Measurements from ENCODE around the gene GREM1.

GREM1 gene

GRCh38 chr15:32717426-32718226, at the start of gene GREM1:
TSS of gene GREM1 (plus strand) at chr15:32718004. CDS start at chr15:32730691, 12,687 bp downstream.
- DNase-seq (ENCODE audit: low read depth) = no peak

GRCh38 chr15:32668942-32669341, 48.9 kb upstream of the GREM1 start:
- no peak for DNase-seq (ENCODE audit: low read depth)

GRCh38 chr15:32669896-32670611, 47.8 kb upstream of the GREM1 start:
- no peak for DNase-seq (ENCODE audit: low read depth)

- no peak for DNase-seq (ENCODE audit: low read depth)
These were observed 47.2 kb upstream of the GREM1 start for GRCh38 chr15:32670623-32671022.

GRCh38 chr15:32671339-32672325, 46.2 kb upstream of the GREM1 start:
- DNase-seq (ENCODE audit: low read depth) = no peak

GRCh38 chr15:32674681-32675080, 43.1 kb upstream of the GREM1 start:
- no peak for DNase-seq (ENCODE audit: low read depth)

GRCh38 chr15:32675466-32675865, 42.3 kb upstream of the GREM1 start:
- DNase-seq (ENCODE audit: low read depth) = no peak

GRCh38 chr15:32676169-32676568, 41.6 kb upstream of the GREM1 start:
- DNase-seq (ENCODE audit: low read depth) = no peak

GRCh38 chr15:32677238-32677750, 40.5 kb upstream of the GREM1 start:
- DNase-seq (ENCODE audit: low read depth) = no peak

- DNase-seq (ENCODE audit: low read depth) = no peak
These were observed 38.5 kb upstream of the GREM1 start for GRCh38 chr15:32679298-32679690.

GRCh38 chr15:32682569-32682968, 35.2 kb upstream of the GREM1 start:
- no peak for DNase-seq (ENCODE audit: low read depth)

GRCh38 chr15:32682977-32683630, 34.7 kb upstream of the GREM1 start:
- no peak for DNase-seq (ENCODE audit: low read depth)

GRCh38 chr15:32683906-32684584, 33.8 kb upstream of the GREM1 start:
- DNase-seq (ENCODE audit: low read depth) = no peak

GRCh38 chr15:32685576-32685975, 32.2 kb upstream of the GREM1 start:
- no peak for DNase-seq (ENCODE audit: low read depth)

- no peak for DNase-seq (ENCODE audit: low read depth)
These were observed 30.2 kb upstream of the GREM1 start for GRCh38 chr15:32687556-32687955.

- DNase-seq (ENCODE audit: low read depth) = no peak
These were observed 29.6 kb upstream of the GREM1 start for GRCh38 chr15:32688151-32688639.

- no peak for DNase-seq (ENCODE audit: low read depth)
These were observed 26.7 kb upstream of the GREM1 start for GRCh38 chr15:32690941-32691688.

GRCh38 chr15:32691689-32692038, 26.1 kb upstream of the GREM1 start:
- no peak for DNase-seq (ENCODE audit: low read depth)

- DNase-seq (ENCODE audit: low read depth) = no peak
These were observed 25.5 kb upstream of the GREM1 start for GRCh38 chr15:32692286-32692685.

All from HS-27A (cell line).